Trophoblast cell (in vitro differentiated cells and primary cell): ENCODE results near the gene GSAP.

Source experiments
- DNase-seq, 2 donors: peaks; one replicate each; pipeline ENCODE4 v3.0.0-alpha.2; 2016
- H2AFZ ChIP-seq: 2 replicates; pipeline ENCODE4 v1.6.1; 2013; ENCODE audit warnings: low read length, moderate library complexity, mild to moderate bottlenecking; ENCODE audit not compliant: insufficient read depth, poor library complexity
- H2AK5ac ChIP-seq: 2 replicates; pipeline ENCODE4 v1.6.1; 2013; ENCODE audit warnings: mild to moderate bottlenecking, low read length
- H2BK120ac ChIP-seq: 2 replicates; pipeline ENCODE4 v1.6.1; 2013; ENCODE audit warnings: low read length, mild to moderate bottlenecking, moderate library complexity; ENCODE audit not compliant: insufficient read depth, poor library complexity
- H2BK12ac ChIP-seq: 2 replicates; pipeline ENCODE4 v1.6.1; 2013; ENCODE audit warnings: mild to moderate bottlenecking, low read length, moderate library complexity
- H2BK5ac ChIP-seq: 2 replicates; pipeline ENCODE4 v1.6.1; 2013; ENCODE audit warnings: low read length, low read depth, moderate library complexity, mild to moderate bottlenecking; ENCODE audit not compliant: poor library complexity
- H3K14ac ChIP-seq: 2 replicates; pipeline ENCODE4 v1.6.1; 2013; ENCODE audit warnings: mild to moderate bottlenecking, low read length
- H3K18ac ChIP-seq: 2 replicates; pipeline ENCODE4 v1.6.1; 2013; ENCODE audit warnings: mild to moderate bottlenecking, low read length
- H3K23ac ChIP-seq: 2 replicates; pipeline ENCODE4 v1.6.1; 2013; ENCODE audit warnings: low read length
- H3K27ac ChIP-seq: 2 replicates; pipeline ENCODE4 v1.5.1; 2013; ENCODE audit warnings: low read depth, mild to moderate bottlenecking, inconsistent platforms, low read length, moderate library complexity
- H3K27me3 ChIP-seq: 2 replicates; pipeline ENCODE4 v1.6.1; 2013; ENCODE audit warnings: inconsistent platforms, mild to moderate bottlenecking, low read length, moderate library complexity; ENCODE audit not compliant: insufficient read depth
- H3K36me3 ChIP-seq, 2 experiments: 1 replicate in 1 of 2; 2 replicates in 1 of 2; pipeline ENCODE4 v1.6.1; 2013; ENCODE audit warnings: low read length in 2 of 2, mild to moderate bottlenecking in 2 of 2, moderate library complexity in 1 of 2; ENCODE audit not compliant: insufficient read depth in 2 of 2, control insufficient read depth in 1 of 2
- H3K4ac ChIP-seq: 2 replicates; pipeline ENCODE4 v1.6.1; 2013; ENCODE audit warnings: low read depth, mild to moderate bottlenecking, low read length, moderate library complexity
- H3K4me1 ChIP-seq, 2 experiments: 1 replicate in 1 of 2; 2 replicates in 1 of 2; pipeline ENCODE4 v1.6.1; 2013; ENCODE audit warnings: low read length in 2 of 2, mild to moderate bottlenecking in 2 of 2, moderate library complexity in 1 of 2; ENCODE audit not compliant: insufficient read depth in 2 of 2, control insufficient read depth in 1 of 2
- H3K4me2 ChIP-seq: 2 replicates; pipeline ENCODE4 v1.6.1; 2013; ENCODE audit warnings: inconsistent platforms, mild to moderate bottlenecking, low read length, moderate library complexity
- H3K4me3 ChIP-seq: 2 replicates; pipeline ENCODE4 v1.5.1; 2013; ENCODE audit warnings: mild to moderate bottlenecking, low read depth, low read length, inconsistent platforms
- H3K79me1 ChIP-seq: one replicate; pipeline ENCODE4 v1.6.1; 2013; ENCODE audit warnings: low read length
- H3K79me2 ChIP-seq: 2 replicates; pipeline ENCODE4 v1.6.1; 2013; ENCODE audit warnings: low read length, mild to moderate bottlenecking; ENCODE audit not compliant: control insufficient read depth, insufficient read depth, poor library complexity
- H3K9ac ChIP-seq: 2 replicates; pipeline ENCODE4 v1.6.1; 2013; ENCODE audit warnings: mild to moderate bottlenecking, low read length
- H3K9me3 ChIP-seq: 2 replicates; pipeline ENCODE4 v1.6.1; 2013; ENCODE audit warnings: low read depth, mild to moderate bottlenecking, control low read depth, inconsistent platforms, low read length; ENCODE audit not compliant: insufficient read depth
- H4K12ac ChIP-seq: 2 replicates; pipeline ENCODE4 v1.6.1; 2013; ENCODE audit warnings: low read depth, mild to moderate bottlenecking, low read length, moderate library complexity
- H4K8ac ChIP-seq: 2 replicates; pipeline ENCODE4 v1.6.1; 2013; ENCODE audit warnings: low read depth, mild to moderate bottlenecking, low read length, moderate library complexity
- H4K91ac ChIP-seq: one replicate; pipeline ENCODE4 v1.6.1; 2013; ENCODE audit warnings: low read depth, mild to moderate bottlenecking, low read length, moderate library complexity
- WGBS: extraction: QIAGEN DNeasy Blood & Tissue Kit; methylation state at CpG from one replicate; pipeline ENCODE4 v1.1.7; 2013; ENCODE audit warnings: missing lambda C conversion rate; ENCODE audit not compliant: insufficient read length, insufficient coverage; ENCODE audit errors: extremely low coverage; 5-methylcytosine and 5-hydroxymethylcytosine counted together

GSAP gene

GRCh38 chr7:77330169-77330882 is 85.8 kb downstream of the GSAP start:
- H3K4me3 ChIP-seq, result no peak overlapping the region
- no peak overlapping the region for H3K27ac ChIP-seq
- no peak overlapping the region for H2AFZ ChIP-seq
- H3K9me3 ChIP-seq, result no peaks in the 10 kb centered on the region
- no peaks in the 10 kb centered on the region for H3K79me1 ChIP-seq
- no peak overlapping the region for H2BK12ac ChIP-seq
- H2BK5ac ChIP-seq, result no peak overlapping the region
- H3K79me2 ChIP-seq, result no peaks in the 10 kb centered on the region
- no peak overlapping the region for H4K8ac ChIP-seq
- H3K18ac ChIP-seq, result no peak overlapping the region
- H3K27me3 ChIP-seq, result no peaks in the 10 kb centered on the region
- no peak overlapping the region for H2AK5ac ChIP-seq
- no CpG with 5 or more reads among the region's 6 CpGs for WGBS
- no peak overlapping the region for H3K9ac ChIP-seq
- H3K36me3 ChIP-seq, result no peaks in the 10 kb centered on the region
- no peak for DNase-seq
- H4K12ac ChIP-seq, result no peak overlapping the region
- no peak overlapping the region for H2BK120ac ChIP-seq
- no peak overlapping the region for H3K4ac ChIP-seq
- no peak overlapping the region for H3K4me2 ChIP-seq
- H4K91ac ChIP-seq, result no peak overlapping the region
- no peak overlapping the region for H3K23ac ChIP-seq
- no peak overlapping the region for H3K14ac ChIP-seq
- H3K4me1 ChIP-seq, result peaks cover 6 to 18% of the 10 kb centered on the region in 2 experiments

- no peak overlapping the region for H2BK120ac ChIP-seq
- H3K23ac ChIP-seq, result no peak overlapping the region
- H4K8ac ChIP-seq, result no peak overlapping the region
- no peaks in the 10 kb centered on the region for H3K27me3 ChIP-seq
- H3K18ac ChIP-seq, result no peak overlapping the region
- no peak overlapping the region for H2BK12ac ChIP-seq
- H2AFZ ChIP-seq, result no peak overlapping the region
- H3K36me3 ChIP-seq, result no peaks in the 10 kb centered on the region
- H4K91ac ChIP-seq, result no peak overlapping the region
- no peak overlapping the region for H2AK5ac ChIP-seq
- no peak overlapping the region for H3K4me2 ChIP-seq
- no peak overlapping the region for H4K12ac ChIP-seq
- H2BK5ac ChIP-seq, result no peak overlapping the region
- no peak overlapping the region for H3K27ac ChIP-seq
- H3K4me3 ChIP-seq, result no peak overlapping the region
- H3K79me2 ChIP-seq, result no peaks in the 10 kb centered on the region
- WGBS, result no CpG with 5 or more reads among the region's 4 CpGs
- H3K9ac ChIP-seq, result no peak overlapping the region
- H3K4ac ChIP-seq, result no peak overlapping the region
- DNase-seq, result no peak
- no peak overlapping the region for H3K14ac ChIP-seq
- H3K79me1 ChIP-seq, result no peaks in the 10 kb centered on the region
- peaks cover 6 to 18% of the 10 kb centered on the region in 2 experiments for H3K4me1 ChIP-seq
- no peaks in the 10 kb centered on the region for H3K9me3 ChIP-seq
Observed at GRCh38 chr7:77329466-77330168, 86.5 kb downstream of the GSAP start.

- Histone ChIP-seq H2BK12ac (no peak overlapping the region), H3K27me3 (no peaks in the 10 kb centered on the region), H2BK120ac (no peak overlapping the region), H3K4me1 (peaks cover 6 to 18% of the 10 kb centered on the region in 2 experiments), H3K4me3 (no peak overlapping the region), H3K79me1 (no peaks in the 10 kb centered on the region), H4K8ac (no peak overlapping the region), H2BK5ac (no peak overlapping the region), H3K14ac (no peak overlapping the region), H3K27ac (no peak overlapping the region), H2AK5ac (no peak overlapping the region), H3K9ac (no peak overlapping the region), H3K23ac (no peak overlapping the region), H3K9me3 (no peaks in the 10 kb centered on the region), H3K36me3 (no peaks in the 10 kb centered on the region), H4K12ac (no peak overlapping the region), H3K79me2 (no peaks in the 10 kb centered on the region), H3K4ac (no peak overlapping the region), H3K4me2 (no peak overlapping the region), H4K91ac (no peak overlapping the region), H3K18ac (no peak overlapping the region), H2AFZ (no peak overlapping the region)
- DNase-seq, result no peak
- WGBS, result no CpG with 5 or more reads among the region's 1 CpG
Observed at GRCh38 chr7:77328669-77329068, 87.5 kb downstream of the GSAP start.

- Histone ChIP-seq H3K79me2 (no peaks in the 10 kb centered on the region), H3K9ac (no peak overlapping the region), H2BK5ac (no peak overlapping the region), H2AFZ (no peak overlapping the region), H3K36me3 (no peaks in the 10 kb centered on the region), H3K27me3 (no peaks in the 10 kb centered on the region), H3K27ac (no peak overlapping the region), H3K4me1 (peaks cover 6 to 18% of the 10 kb centered on the region in 2 experiments), H3K4me2 (no peak overlapping the region), H4K12ac (no peak overlapping the region), H3K14ac (no peak overlapping the region), H3K4me3 (no peak overlapping the region), H3K23ac (no peak overlapping the region), H4K91ac (no peak overlapping the region), H3K18ac (no peak overlapping the region), H3K79me1 (no peaks in the 10 kb centered on the region), H2BK12ac (no peak overlapping the region), H4K8ac (no peak overlapping the region), H2BK120ac (no peak overlapping the region), H3K4ac (no peak overlapping the region), H2AK5ac (no peak overlapping the region), H3K9me3 (no peaks in the 10 kb centered on the region)
- no CpG with 5 or more reads among the region's 6 CpGs for WGBS
- DNase-seq, result no peak
Observed at GRCh38 chr7:77327932-77328628, 88.1 kb downstream of the GSAP start.
